ENCODE data around the gene LENEP.
A peak's percentile ranks its signal among the peaks of the same experiment; 100 is the strongest.

The LENEP gene

GRCh38 chr1:154998818-154999570, 5.6 kb downstream of the LENEP start:
- Mint-ChIP-seq H3K27me3 (no peaks in the 10 kb centered on the region), H3K4me3 (peak overlapping the region; percentile 70), H3K4me1 (peaks cover 38% of the 10 kb centered on the region), H3K27ac (peak overlapping the region; percentile 63), H3K9me3 (no peaks in the 10 kb centered on the region), H3K36me3 (no peaks in the 10 kb centered on the region)

GRCh38 chr1:154999571-155000410, 6.4 kb downstream of the LENEP start:
- H3K27ac Mint-ChIP-seq: peak overlapping the region; percentile 95
- peaks cover 46% of the 10 kb centered on the region for H3K4me1 Mint-ChIP-seq
- H3K9me3 Mint-ChIP-seq: no peaks in the 10 kb centered on the region
- H3K27me3 Mint-ChIP-seq: no peaks in the 10 kb centered on the region
- H3K4me3 Mint-ChIP-seq: peak overlapping the region; percentile 92
- H3K36me3 Mint-ChIP-seq: no peaks in the 10 kb centered on the region

- H3K4me3 Mint-ChIP-seq: peak overlapping the region; percentile 92
- H3K27me3 Mint-ChIP-seq: no peaks in the 10 kb centered on the region
- H3K9me3 Mint-ChIP-seq: no peaks in the 10 kb centered on the region
- H3K4me1 Mint-ChIP-seq: peaks cover 50% of the 10 kb centered on the region
- no peaks in the 10 kb centered on the region for H3K36me3 Mint-ChIP-seq
- H3K27ac Mint-ChIP-seq: peak overlapping the region; percentile 95
These were observed 7.0 kb downstream of the LENEP start for GRCh38 chr1:155000411-155000725.

- H3K9me3 Mint-ChIP-seq: no peaks in the 10 kb centered on the region
- H3K36me3 Mint-ChIP-seq: no peaks in the 10 kb centered on the region
- peaks cover 53% of the 10 kb centered on the region for H3K4me1 Mint-ChIP-seq
- H3K27me3 Mint-ChIP-seq: no peaks in the 10 kb centered on the region
- peak overlapping the region; percentile 92 for H3K4me3 Mint-ChIP-seq
- peak overlapping the region; percentile 79 for H3K27ac Mint-ChIP-seq
These were observed 7.5 kb downstream of the LENEP start for GRCh38 chr1:155000726-155001424.

GRCh38 chr1:155001425-155001674, 8.0 kb downstream of the LENEP start:
- Mint-ChIP-seq H3K27ac (peak overlapping the region; percentile 79), H3K9me3 (no peaks in the 10 kb centered on the region), H3K27me3 (no peaks in the 10 kb centered on the region), H3K4me3 (peak overlapping the region; percentile 92), H3K4me1 (peaks cover 53% of the 10 kb centered on the region), H3K36me3 (no peaks in the 10 kb centered on the region)

GRCh38 chr1:155001675-155002463, 8.5 kb downstream of the LENEP start:
- Mint-ChIP-seq H3K4me3 (peak overlapping the region; percentile 92), H3K4me1 (peaks cover 58% of the 10 kb centered on the region), H3K27me3 (no peaks in the 10 kb centered on the region), H3K27ac (peak overlapping the region; percentile 87), H3K36me3 (no peaks in the 10 kb centered on the region), H3K9me3 (no peaks in the 10 kb centered on the region)

GRCh38 chr1:155002464-155003226, 9.3 kb downstream of the LENEP start, which contains the start of gene ZBTB7B:
ZBTB7B (plus strand) TSS chr1:155002802; CDS start chr1:155014661, 11,859 bp downstream.
- H3K27me3 Mint-ChIP-seq: no peaks in the 10 kb centered on the region
- H3K4me3 Mint-ChIP-seq: peak within 1 kb of the TSS; percentile 95
- no peaks in the 10 kb centered on the region for H3K9me3 Mint-ChIP-seq
- peaks cover 55% of the 10 kb centered on the region for H3K4me1 Mint-ChIP-seq
- H3K36me3 Mint-ChIP-seq: no peaks in the 10 kb centered on the region
- H3K27ac Mint-ChIP-seq: peak within 1 kb of the TSS; percentile 90

GRCh38 chr1:155003227-155003765, 9.9 kb downstream of the LENEP start:
- Mint-ChIP-seq H3K4me3 (peak overlapping the region; percentile 95), H3K9me3 (no peaks in the 10 kb centered on the region), H3K27ac (peak overlapping the region; percentile 90), H3K4me1 (peaks cover 53% of the 10 kb centered on the region), H3K36me3 (no peaks in the 10 kb centered on the region), H3K27me3 (no peaks in the 10 kb centered on the region)

- Mint-ChIP-seq H3K4me1 (peaks cover 53% of the 10 kb centered on the region), H3K9me3 (no peaks in the 10 kb centered on the region), H3K36me3 (no peaks in the 10 kb centered on the region), H3K4me3 (peak overlapping the region; percentile 95), H3K27ac (peak overlapping the region; percentile 90), H3K27me3 (no peaks in the 10 kb centered on the region)
These were observed 10.5 kb downstream of the LENEP start for GRCh38 chr1:155003766-155004351.

GRCh38 chr1:155004352-155005075, 11.1 kb downstream of the LENEP start:
- peak overlapping the region; percentile 82 for H3K4me3 Mint-ChIP-seq
- H3K36me3 Mint-ChIP-seq: no peaks in the 10 kb centered on the region
- peak overlapping the region; percentile 85 for H3K27ac Mint-ChIP-seq
- H3K4me1 Mint-ChIP-seq: peaks cover 50% of the 10 kb centered on the region
- H3K9me3 Mint-ChIP-seq: no peaks in the 10 kb centered on the region
- H3K27me3 Mint-ChIP-seq: no peaks in the 10 kb centered on the region

- no peak overlapping the region for H3K4me3 Mint-ChIP-seq
- H3K4me1 Mint-ChIP-seq: peaks cover 49% of the 10 kb centered on the region
- no peaks in the 10 kb centered on the region for H3K36me3 Mint-ChIP-seq
These were observed 12.0 kb downstream of the LENEP start for GRCh38 chr1:155005076-155006011.

GRCh38 chr1:155006601-155007101, 13.3 kb downstream of the LENEP start:
- Mint-ChIP-seq H3K36me3 (no peaks in the 10 kb centered on the region), H3K9me3 (no peaks in the 10 kb centered on the region), H3K4me1 (peaks cover 54% of the 10 kb centered on the region), H3K4me3 (peak overlapping the region; percentile 56), H3K27me3 (no peaks in the 10 kb centered on the region), H3K27ac (peak overlapping the region; percentile 92)

More at GRCh38 chr1:155005076-155006011, 12.0 kb downstream of the LENEP start:
- no peaks in the 10 kb centered on the region for H3K9me3 Mint-ChIP-seq
- no peaks in the 10 kb centered on the region for H3K27me3 Mint-ChIP-seq
- peak overlapping the region; percentile 92 for H3K27ac Mint-ChIP-seq
